GM06990 (cell line): ENCODE data around the gene SRSF2.
"Not testable (repeated sequence)": the region's sequence is repeated elsewhere in the genome, so short reads cannot be mapped to it uniquely, and the experiment has no call there.

Source experiments
- DNase-seq: peaks from one replicate; pipeline ENCODE4 v3.0.0-alpha.2; 2011; ENCODE audit not compliant: insufficient read length; ENCODE audit errors: extremely low read depth
- H3K27me3 ChIP-seq: replicated peaks from 2 replicates; pipeline ENCODE4 v1.6.0; 2011; ENCODE audit warnings: low read length; ENCODE audit not compliant: control insufficient read depth, insufficient read depth
- H3K36me3 ChIP-seq: 2 replicates; pipeline ENCODE4 v1.5.1; 2011; ENCODE audit warnings: low read length; ENCODE audit not compliant: control insufficient read depth, insufficient read depth
- H3K4me3 ChIP-seq: replicated peaks from 2 replicates; pipeline ENCODE4 v1.5.1; 2011; ENCODE audit warnings: low read depth, mild to moderate bottlenecking, control low read depth, low read length
- CTCF ChIP-seq: IDR thresholded peaks from 2 replicates; pipeline ENCODE4 v1.5.1; 2011; ENCODE audit warnings: low read length, control low read depth, mild to moderate bottlenecking, inconsistent platforms; ENCODE audit not compliant: insufficient read depth, poor library complexity, severe bottlenecking

SRSF2 gene

GRCh38 chr17:76725580-76726230 is 11.4 kb downstream of the SRSF2 start:
- peak; percentile 79 for DNase-seq
- peaks cover 18% of the 10 kb centered on the region for H3K36me3 ChIP-seq
- H3K4me3 ChIP-seq, result peak overlapping the region; percentile 93
- no peaks in the 10 kb centered on the region for H3K27me3 ChIP-seq
- TF ChIP-seq CTCF, result no peak

GRCh38 chr17:76723812-76724211 is 13.3 kb downstream of the SRSF2 start:
- Histone ChIP-seq H3K36me3 (peaks cover 24% of the 10 kb centered on the region), H3K4me3 (no peak overlapping the region), H3K27me3 (no peaks in the 10 kb centered on the region)
- TF ChIP-seq CTCF, result no peak
- DNase-seq, result no peak

- not testable (repeated sequence) for H3K4me3 ChIP-seq, DNase-seq, H3K27me3 ChIP-seq
- peaks cover 29% of the 10 kb centered on the region for H3K36me3 ChIP-seq
These were observed 14.2 kb downstream of the SRSF2 start for GRCh38 chr17:76722977-76723376.

- TF ChIP-seq CTCF, result no peak
- Histone ChIP-seq H3K36me3 (peaks cover 30% of the 10 kb centered on the region), H3K27me3 (no peaks in the 10 kb centered on the region), H3K4me3 (no peak overlapping the region)
- no peak for DNase-seq
These were observed 14.9 kb downstream of the SRSF2 start for GRCh38 chr17:76722279-76722678.

DNA sequence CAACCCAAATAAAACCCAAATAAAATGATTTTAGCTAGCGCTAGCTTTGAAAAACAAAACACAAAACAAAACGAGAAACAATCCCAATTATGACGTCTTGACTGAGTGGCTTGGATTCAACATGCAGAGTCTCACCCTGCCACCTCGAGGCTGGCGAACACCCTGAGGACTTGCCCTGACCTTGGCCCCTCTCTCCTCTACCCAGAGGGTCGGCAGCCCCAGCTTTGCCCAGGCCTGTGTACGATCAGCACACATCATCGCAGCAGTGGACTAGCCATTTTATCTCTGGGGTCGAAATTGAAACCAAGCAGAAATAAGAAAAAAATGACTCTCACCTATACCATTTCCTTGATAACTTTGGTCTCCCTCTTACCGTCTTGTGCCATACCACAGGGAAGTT is 15.7 kb downstream of the SRSF2 start:
- no peak for TF ChIP-seq CTCF
- Histone ChIP-seq H3K27me3 (no peaks in the 10 kb centered on the region), H3K4me3 (no peak overlapping the region), H3K36me3 (peaks cover 31% of the 10 kb centered on the region)
- DNase-seq, result no peak

DNA sequence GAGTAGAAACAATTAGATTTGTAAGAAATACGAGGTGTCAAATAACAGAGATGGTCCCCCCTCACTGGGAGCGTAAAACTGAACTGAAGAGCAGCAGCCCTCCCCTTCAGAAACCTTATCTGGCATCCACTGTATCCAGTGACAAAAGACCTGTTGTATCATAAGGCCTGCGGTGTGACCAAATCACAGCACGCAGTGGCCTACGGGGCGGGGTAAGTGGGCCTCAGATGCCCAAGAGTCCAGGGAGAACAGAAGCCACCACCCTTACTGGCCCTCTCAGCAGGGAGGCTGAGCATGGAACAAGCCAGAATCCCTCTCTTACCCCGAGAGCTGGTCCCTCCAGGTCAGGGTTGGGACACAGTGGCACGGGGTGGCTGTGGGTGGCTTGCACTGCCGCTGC is 16.2 kb downstream of the SRSF2 start:
- Histone ChIP-seq H3K36me3 (peaks cover 31% of the 10 kb centered on the region), H3K4me3 (no peak overlapping the region)
- no peak for TF ChIP-seq CTCF

More for the DNA sequence above, 16.2 kb downstream of the SRSF2 start:
- no peak for DNase-seq
- no peaks in the 10 kb centered on the region for H3K27me3 ChIP-seq
